ENCODE data around the gene SC5D. TPM values are rescaled to one million over a fixed set of nuclear protein-coding genes. Genes with fewer than 3 reads are reported as not detected.

Gene SC5D
- total RNA-seq, result 22.4 and 41.3 TPM in 2 replicates

GRCh38 chr11:121292495-121293287 is at the start of gene SC5D:
TSS of gene SC5D (plus strand) at chr11:121292771. CDS start at chr11:121303376, 10,605 bp downstream.

Other genes starting within 250 kb of the SC5D start
- gene TECTA, start 191.5 kb upstream of the SC5D start, total RNA-seq, result under 0.01 and 0.65 TPM in 2 replicates
- 0.36 and 0.81 TPM in 2 replicates for gene SORL1, start 159.5 kb downstream of the SC5D start, total RNA-seq

Measured in cardiac atrium fibroblast (primary cell).